Fibroblast of skin of scalp (primary cell): ENCODE data around the gene YPEL3.

Source experiments
- DNase-seq: peaks from one replicate; pipeline ENCODE4 v3.0.0-alpha.2; 2013

Gene YPEL3

DNA sequence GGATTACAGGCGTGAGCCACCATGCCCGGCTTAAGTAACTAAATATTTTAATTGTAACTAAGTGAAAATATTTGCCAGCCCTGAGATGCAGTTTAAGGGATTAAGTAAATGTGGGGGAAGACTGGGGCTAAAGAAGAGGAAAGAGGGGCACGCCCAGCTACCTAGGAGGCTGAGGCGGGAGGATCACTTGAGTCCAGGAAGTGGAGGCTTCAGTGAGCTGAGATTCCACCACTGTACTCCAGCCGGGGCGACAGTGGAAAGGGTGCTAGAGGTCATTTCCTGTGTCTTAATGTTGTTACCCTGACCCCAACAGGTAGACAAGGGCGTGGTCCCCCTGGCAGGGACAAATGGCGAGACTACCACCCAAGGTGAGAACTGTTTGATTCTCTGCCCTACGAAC is 27.7 kb downstream of the YPEL3 start:
- no peak for DNase-seq

DNA sequence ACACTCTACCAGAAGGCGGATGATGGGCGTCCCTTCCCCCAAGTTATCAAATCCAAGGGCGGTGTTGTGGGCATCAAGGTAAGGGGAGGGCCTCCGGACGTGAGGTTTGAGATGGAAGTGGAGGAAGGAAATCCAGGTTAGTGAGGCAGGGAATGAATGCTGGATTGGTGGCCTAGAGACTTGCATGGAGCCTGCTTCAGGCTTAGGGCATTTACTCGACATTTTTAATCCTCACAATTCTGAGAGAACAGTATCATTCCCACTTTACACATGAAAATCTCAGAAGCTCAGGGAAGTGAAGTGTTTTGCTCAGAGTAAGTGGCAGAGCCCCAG is 28.5 kb downstream of the YPEL3 start:
- no peak for DNase-seq

GRCh38 chr16:30066761-30067583 is 29.0 kb downstream of the YPEL3 start:
- no peak for DNase-seq

DNA sequence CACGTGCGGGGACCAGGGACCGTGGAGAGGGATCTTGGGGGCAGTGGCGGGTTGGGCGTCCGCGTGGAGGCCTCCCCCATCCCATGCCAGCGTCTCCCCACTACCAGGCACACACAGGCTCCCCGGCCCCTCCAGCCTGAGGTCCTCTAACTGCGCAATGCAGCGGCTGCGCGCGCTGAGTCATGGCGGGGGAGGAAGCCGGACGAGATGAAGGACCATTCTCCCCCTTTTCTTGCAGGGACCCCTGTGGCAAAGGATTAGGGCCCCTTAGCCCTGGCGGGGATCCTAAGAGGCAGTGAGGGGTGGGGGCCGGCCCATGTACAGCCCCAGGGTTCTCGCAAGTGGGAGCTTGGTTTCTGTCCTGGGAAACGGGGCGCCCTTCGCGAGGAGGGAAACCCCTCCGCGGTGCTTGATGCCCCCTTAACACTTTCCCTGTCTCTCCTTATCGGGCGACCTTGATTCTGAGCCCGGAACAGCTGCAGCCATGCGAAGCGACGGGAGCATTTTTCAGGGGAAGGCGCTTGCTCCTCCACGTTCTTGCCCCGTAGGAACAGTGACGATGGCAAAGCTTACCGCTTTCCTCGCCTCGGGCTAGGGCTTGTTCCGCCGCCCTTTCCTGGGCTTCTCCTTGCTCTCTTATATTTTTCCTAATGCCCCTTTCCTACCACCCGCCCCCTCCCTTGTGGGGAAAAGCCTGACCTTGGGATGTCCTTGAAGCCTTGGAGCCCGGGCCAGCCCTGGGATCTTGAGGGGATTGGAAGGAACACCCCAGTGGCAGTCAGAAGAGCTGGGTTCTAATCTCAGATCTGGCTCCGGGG is 29.9 kb downstream of the YPEL3 start:
- DNase-seq = peak; percentile 48

- peak; percentile 100 for DNase-seq
These were observed 30.7 kb downstream of the YPEL3 start, which contains the start of gene ALDOA for GRCh38 chr16:30065102-30065942. Gene ALDOA, plus strand, starts transcription at chr16:30065760. Its CDS starts 1,138 bp downstream, at chr16:30066898.

DNA sequence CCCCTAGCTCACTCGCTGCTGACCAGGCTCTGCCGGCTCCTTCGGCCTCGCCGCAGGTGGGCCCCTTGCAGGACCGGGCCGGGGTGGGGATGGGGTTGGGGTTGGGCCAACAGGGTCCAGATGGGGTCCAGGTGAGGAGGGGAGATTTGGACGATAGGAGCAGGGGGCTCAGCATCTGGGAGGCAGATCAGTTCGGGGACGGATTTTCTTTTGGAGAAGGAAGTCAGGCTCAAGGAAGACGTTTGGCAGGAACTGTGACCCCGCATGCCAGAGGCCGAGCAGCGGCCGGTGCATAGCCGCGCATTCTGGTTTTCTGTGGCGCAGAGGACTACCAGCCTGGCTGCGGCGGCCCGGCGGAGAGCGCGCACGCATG is 31.3 kb downstream of the YPEL3 start:
- no peak for DNase-seq

DNA sequence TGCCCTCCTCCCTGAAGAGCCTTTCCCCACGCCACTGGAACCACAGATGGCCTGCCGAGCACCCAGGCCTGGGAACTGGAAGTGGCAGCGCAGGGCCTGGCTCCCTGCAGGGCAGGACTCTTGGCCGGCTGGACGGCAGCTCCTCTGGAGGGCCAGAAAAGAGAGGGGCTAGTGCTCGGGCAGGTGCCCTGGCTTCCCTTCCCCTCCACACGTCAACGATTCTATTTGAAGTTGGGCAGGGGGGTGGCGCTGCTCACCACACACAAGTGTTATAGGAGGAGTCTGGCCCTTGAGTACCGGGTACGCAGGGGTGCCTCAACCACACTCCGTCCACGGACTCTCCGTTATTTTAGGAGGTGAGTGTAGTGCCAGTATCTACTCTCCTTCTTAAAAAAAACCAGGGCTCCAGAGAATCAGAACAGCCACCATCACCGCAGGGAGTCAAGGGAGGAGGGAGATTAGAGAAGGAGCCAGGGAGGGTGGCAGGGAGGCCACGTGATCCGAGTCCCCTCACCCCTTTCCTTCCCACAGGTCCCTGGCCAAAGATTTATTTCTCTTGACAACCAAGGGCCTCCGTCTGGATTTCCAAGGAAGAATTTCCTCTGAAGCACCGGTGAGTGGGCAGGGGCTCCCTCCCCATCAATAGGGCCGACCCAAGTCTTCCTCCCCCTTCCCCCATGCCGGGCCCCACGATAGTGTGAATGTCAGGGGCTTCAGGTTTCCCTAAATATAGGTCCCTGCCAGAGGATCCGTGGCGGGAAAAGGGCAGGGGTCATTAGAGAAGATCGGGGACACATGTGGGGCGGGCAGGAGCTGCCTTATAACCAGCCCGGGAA is 31.9 kb downstream of the YPEL3 start:
- DNase-seq = peak; percentile 52

DNA sequence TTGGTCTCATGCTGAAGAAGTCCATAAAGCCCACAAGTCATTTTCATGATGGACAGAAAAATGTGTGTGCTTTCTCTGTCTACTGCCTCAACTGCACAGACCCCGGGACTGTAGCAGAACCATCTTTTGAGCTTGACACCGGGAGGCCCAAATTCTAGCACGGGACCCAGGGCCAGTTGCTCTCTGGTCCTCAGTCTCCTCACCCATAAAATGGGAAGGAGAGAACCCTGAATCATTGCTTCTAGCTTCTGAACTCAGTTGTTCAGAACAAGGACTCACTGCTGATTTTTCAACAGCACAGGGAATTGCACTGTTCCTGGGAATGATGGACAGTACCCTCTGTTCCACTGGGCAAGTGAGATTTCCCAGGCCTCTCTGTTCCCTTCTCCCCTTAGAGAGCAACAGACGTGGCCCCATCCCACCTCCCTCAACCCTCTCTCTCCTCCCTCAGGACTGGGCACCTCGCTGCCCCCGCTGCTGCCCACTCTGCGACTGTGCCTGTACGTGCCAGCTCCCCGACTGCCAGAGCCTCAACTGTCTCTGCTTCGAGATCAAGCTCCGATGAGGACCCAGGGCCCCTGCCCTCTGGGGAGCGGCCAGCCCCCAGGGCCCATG is 32.6 kb downstream of the YPEL3 start:
- DNase-seq = no peak

DNA sequence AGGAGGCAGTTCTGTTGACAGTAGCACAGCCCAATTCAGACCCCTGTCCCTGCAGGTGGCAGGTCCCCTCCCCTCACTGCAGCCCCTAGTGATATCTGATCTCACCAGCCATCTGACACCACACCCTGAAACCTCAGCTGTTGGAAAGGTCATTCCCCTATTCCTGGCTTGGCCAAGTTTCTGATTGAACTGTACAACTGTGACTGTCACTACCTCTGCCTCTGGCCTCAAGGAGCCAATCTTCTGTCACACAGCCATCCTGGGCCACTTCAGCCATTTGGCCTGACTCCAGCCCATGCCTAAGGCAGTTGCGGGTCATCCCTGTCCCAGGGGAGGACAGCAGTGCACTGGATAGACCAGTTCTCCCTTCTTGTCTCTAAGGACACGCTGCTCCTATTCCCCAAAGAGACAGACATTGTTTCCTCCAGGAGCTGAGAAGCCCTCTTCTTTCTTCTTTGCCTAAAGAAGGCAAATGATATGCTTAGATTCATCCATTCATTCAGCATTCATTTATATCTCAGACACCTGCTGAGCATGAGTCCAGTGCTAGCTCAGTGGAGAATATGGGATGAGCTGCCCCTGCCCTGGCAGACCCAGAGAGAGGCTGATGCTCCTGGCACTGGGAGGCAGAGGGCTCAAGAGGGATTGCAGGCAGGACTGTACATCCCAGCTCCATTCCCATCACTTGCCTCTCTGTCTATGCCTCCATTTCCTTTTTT is 35.0 kb downstream of the YPEL3 start:
- no peak for DNase-seq

GRCh38 chr16:30060346-30060745 is 35.7 kb downstream of the YPEL3 start:
- DNase-seq = no peak

DNA sequence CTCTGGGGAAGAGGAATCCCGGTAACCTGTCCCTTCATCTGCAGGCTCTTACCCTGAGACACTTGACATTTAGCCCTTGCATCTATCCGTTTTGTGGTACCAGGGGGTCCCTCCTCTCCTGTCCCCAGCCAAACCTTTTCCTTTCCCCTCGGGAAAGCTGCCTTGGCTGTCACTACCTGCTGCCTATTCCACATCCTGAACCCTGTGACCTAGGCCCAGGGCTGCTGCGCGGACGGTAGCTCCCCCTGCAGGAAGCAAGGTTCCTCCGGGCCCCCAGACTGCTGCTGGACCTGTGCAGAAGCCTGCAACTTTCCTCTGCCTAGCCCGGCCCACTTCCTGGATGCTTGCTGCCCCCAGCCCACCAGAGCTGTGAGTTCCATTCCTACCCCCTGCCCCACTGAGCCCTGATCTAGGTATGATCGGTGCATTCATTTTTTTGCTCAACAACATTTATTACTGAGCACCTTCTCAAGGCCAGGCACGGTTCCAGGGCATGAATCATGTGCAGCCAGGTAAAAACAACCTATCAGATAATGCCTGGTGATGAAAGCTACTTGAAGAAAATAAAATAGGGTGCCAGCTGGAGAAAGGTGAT is 41.0 kb downstream of the YPEL3 start:
- no peak for DNase-seq

DNA sequence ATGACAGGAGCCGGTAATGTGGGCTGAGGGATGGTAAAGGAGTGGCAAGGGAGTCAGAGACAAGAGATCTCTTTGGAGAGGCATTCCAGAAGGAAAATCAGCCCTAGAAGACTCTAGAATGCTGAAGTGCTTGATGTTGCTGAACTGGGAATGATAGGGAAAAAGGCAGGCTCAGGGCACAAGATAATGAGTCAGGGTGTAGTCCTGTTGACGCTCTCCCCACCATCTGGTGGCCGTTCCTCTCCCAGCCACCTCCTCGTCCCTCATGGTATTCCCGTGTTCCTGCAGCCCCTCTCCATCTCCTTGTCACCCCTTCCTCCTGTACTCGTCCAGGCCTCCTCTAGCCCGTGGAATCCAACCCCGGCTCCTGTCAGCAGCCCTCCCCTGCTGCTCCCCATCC is 41.6 kb downstream of the YPEL3 start:
- no peak for DNase-seq

- DNase-seq = peak; percentile 63
These were observed 42.5 kb downstream of the YPEL3 start for GRCh38 chr16:30053376-30054015.

GRCh38 chr16:30052671-30053372 is 43.2 kb downstream of the YPEL3 start:
- DNase-seq = peak; percentile 91

- DNase-seq = peak; percentile 65
These were observed 44.5 kb downstream of the YPEL3 start for GRCh38 chr16:30051518-30051917.

GRCh38 chr16:30049871-30050270 is 46.1 kb downstream of the YPEL3 start:
- DNase-seq = no peak

DNA sequence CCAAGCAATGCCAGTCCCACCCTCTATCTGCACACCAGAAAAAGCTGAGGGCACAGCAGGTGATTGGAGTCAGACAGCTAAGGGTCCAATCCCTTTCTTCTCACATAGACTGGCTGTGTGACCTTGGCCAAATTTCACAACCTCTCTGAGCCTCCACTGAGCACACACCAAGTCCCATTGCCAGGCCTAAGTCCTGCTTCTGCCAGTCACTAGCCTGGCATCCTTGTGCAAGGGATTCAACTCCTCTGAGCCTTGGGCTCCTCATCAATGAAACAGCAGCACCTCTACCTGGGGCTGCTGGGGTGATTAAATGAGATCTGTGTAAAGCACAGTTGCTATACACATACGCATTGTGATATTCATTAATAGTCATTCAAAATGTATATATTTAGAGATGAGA is 49.4 kb downstream of the YPEL3 start:
- DNase-seq = no peak

- no peak for DNase-seq
These were observed 49.8 kb downstream of the YPEL3 start for GRCh38 chr16:30046178-30046577.
